ENCODE results near the gene SMYD3.
"Not testable (repeated sequence)": the region's sequence is repeated elsewhere in the genome, so short reads cannot be mapped to it uniquely, and the experiment has no call there.

The SMYD3 gene

DNA sequence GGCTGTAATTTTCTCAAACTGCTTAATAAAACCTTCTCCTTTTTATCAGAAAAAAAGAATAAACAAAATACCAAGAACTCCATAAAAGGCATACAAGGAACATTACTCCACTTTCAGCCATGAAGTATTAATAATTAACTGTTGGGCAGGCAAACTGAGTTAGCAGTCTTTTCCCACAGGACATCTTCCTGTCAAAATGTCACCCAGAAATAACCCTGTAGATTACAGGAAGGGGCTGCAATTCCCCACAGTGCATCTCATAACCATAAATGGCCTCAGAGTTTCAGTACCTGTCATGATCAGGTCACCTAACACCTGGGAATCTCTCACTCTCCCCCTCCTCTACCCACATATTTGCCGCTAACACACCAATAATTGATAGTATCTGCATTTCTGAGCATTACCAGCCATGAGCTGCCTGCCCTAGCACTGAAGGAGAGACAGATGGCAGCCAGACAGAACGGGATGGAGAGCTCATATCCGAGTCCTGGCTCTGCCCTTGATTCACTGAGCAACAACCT lies 475.0 kb downstream of the SMYD3 start:
- Histone ChIP-seq H3K36me3 (ENCODE audit: low read length) (no peaks in the 10 kb centered on the region), H3K4me3 (ENCODE audit: insufficient read depth, low read length, poor library complexity, severe bottlenecking) (no peak overlapping the region), H3K4me2 (ENCODE audit: low read depth, low read length, poor library complexity, severe bottlenecking) (no peak overlapping the region), H4K20me1 (ENCODE audit: low read depth, low read length) (no peaks in the 10 kb centered on the region), H2AFZ (ENCODE audit: low read depth, low read length, severe bottlenecking) (no peak overlapping the region), H3F3A (ENCODE audit: insufficient read depth) (no peaks in the 10 kb centered on the region), H3K27me3 (ENCODE audit: low read length) (no peaks in the 10 kb centered on the region), H3K9me3 (ENCODE audit: insufficient read depth, low read length) (no peaks in the 10 kb centered on the region), H3K9me2 (replicated peaks; ENCODE audit: insufficient read depth, low read length) (no peaks in the 10 kb centered on the region), H3K79me2 (ENCODE audit: insufficient read depth, low read length) (no peaks in the 10 kb centered on the region), H3K9ac (ENCODE audit: low read length) (no peak overlapping the region), H3K27ac (ENCODE audit: low read depth, low read length) (no peak overlapping the region)
- TF ChIP-seq EZH2phosphoT487 (conservative IDR thresholded peaks at IDR 0.05; ENCODE audit: low read length) = no peak
- TF ChIP-seq, protein P1, sequence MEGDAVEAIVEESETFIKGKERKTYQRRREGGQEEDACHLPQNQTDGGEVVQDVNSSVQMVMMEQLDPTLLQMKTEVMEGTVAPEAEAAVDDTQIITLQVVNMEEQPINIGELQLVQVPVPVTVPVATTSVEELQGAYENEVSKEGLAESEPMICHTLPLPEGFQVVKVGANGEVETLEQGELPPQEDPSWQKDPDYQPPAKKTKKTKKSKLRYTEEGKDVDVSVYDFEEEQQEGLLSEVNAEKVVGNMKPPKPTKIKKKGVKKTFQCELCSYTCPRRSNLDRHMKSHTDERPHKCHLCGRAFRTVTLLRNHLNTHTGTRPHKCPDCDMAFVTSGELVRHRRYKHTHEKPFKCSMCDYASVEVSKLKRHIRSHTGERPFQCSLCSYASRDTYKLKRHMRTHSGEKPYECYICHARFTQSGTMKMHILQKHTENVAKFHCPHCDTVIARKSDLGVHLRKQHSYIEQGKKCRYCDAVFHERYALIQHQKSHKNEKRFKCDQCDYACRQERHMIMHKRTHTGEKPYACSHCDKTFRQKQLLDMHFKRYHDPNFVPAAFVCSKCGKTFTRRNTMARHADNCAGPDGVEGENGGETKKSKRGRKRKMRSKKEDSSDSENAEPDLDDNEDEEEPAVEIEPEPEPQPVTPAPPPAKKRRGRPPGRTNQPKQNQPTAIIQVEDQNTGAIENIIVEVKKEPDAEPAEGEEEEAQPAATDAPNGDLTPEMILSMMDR (IDR thresholded peaks at IDR 0.05; ENCODE audit: insufficient read depth, low read length, poor library complexity, severe bottlenecking) = no peak

DNA sequence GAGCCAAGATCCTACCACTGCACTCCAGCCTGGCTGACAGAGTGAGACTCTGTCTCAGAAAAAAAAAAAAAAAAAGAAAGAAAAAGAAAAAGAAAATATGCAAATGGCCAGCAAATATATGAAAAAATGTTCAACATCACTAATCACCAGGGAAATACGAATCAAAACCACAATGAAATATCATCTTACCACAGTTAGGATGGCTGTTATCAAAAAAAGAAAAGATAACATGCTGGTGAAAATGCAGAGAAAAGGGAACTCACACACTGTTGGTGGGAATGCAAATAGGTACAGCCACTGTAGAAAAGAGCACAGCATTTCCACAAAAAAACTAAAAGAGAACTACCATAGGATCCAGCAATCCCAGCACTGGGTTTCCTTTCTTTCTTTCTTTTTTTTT lies 477.5 kb downstream of the SMYD3 start:
- H3K36me3 ChIP-seq (ENCODE audit: low read length) = no peaks in the 10 kb centered on the region
- H4K20me1 ChIP-seq (ENCODE audit: low read depth, low read length) = no peaks in the 10 kb centered on the region
- H3K79me2 ChIP-seq (ENCODE audit: insufficient read depth, low read length) = no peaks in the 10 kb centered on the region
- H3K4me2 ChIP-seq (ENCODE audit: low read depth, low read length, poor library complexity, severe bottlenecking) = no peak overlapping the region
- no peak for TF ChIP-seq EZH2phosphoT487 (conservative IDR thresholded peaks at IDR 0.05; ENCODE audit: low read length)
- TF ChIP-seq, protein P1 (IDR thresholded peaks at IDR 0.05; ENCODE audit: insufficient read depth, low read length, poor library complexity, severe bottlenecking) = no peak
- no peaks in the 10 kb centered on the region for H3K9me3 ChIP-seq (ENCODE audit: insufficient read depth, low read length)
- no peak overlapping the region for H2AFZ ChIP-seq (ENCODE audit: low read depth, low read length, severe bottlenecking)
- H3F3A ChIP-seq (ENCODE audit: insufficient read depth) = no peaks in the 10 kb centered on the region
- no peak overlapping the region for H3K4me3 ChIP-seq (ENCODE audit: insufficient read depth, low read length, poor library complexity, severe bottlenecking)
- H3K27me3 ChIP-seq (ENCODE audit: low read length) = no peaks in the 10 kb centered on the region
- no peaks in the 10 kb centered on the region for H3K9me2 ChIP-seq (replicated peaks; ENCODE audit: insufficient read depth, low read length)
- H3K9ac ChIP-seq (ENCODE audit: low read length) = no peak overlapping the region
- H3K27ac ChIP-seq (ENCODE audit: low read depth, low read length) = no peak overlapping the region

DNA sequence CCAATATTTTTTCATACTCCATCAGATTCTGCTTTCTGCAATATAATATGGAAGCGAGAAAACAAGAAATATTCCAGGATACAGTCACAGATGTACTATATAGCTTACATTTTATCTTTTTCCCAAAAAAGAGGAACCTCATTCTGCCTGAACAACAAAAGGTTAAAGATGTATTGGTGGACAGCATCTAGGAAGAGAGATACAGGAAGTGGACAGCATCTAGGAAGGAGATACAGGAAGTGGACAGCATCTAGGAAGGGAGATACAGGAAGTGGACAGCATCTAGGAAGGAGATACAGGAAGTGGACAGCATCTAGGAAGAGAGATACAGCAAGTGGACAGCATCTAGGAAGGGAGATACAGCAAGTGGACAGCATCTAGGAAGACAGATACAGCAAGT lies 483.0 kb downstream of the SMYD3 start:
- H3F3A ChIP-seq (ENCODE audit: insufficient read depth); H3K36me3 ChIP-seq (ENCODE audit: low read length); H3K4me3 ChIP-seq (ENCODE audit: insufficient read depth, low read length, poor library complexity, severe bottlenecking); H3K9ac ChIP-seq (ENCODE audit: low read length); H3K27me3 ChIP-seq (ENCODE audit: low read length); H3K27ac ChIP-seq (ENCODE audit: low read depth, low read length); H3K4me2 ChIP-seq (ENCODE audit: low read depth, low read length, poor library complexity, severe bottlenecking); H2AFZ ChIP-seq (ENCODE audit: low read depth, low read length, severe bottlenecking); H3K79me2 ChIP-seq (ENCODE audit: insufficient read depth, low read length); H3K9me2 ChIP-seq (replicated peaks; ENCODE audit: insufficient read depth, low read length); H3K9me3 ChIP-seq (ENCODE audit: insufficient read depth, low read length); H4K20me1 ChIP-seq (ENCODE audit: low read depth, low read length): not testable (repeated sequence)

DNA sequence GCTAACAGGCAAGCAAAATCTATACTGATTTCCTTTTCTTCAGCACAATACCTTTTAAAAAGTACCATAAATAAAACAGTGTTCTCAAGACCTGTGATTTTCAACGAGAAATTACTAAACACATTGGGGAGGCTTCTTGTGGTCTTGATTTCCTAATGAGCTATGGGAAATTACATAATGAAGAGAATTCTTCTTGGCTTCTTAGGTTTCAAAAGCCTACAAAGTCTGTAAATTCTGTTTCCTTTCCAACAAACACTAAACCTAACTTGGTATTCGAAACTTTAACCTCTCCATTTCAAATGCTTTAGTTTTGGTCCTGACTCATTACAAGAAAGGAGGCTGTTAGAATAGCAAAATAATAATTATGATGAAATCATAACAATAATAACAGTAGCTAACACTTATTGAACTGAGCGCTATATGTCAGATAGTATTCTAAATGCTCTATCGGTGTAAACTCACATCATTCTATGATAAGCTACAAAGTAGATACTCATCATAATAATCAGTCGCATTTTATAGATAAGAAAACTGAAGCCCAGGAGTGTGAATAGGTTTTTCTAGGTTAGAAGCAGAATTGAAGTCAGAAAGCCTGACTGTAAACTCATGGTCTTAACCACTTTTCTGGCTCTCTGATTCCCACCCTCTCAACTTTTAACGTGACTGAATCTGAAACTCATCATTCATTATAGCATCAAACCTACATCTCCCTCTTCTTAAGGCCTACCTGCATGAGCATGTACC lies 486.7 kb downstream of the SMYD3 start:
- no peak overlapping the region for H3K9ac ChIP-seq (ENCODE audit: low read length)
- no peaks in the 10 kb centered on the region for H3K9me2 ChIP-seq (replicated peaks; ENCODE audit: insufficient read depth, low read length)
- no peak overlapping the region for H3K4me3 ChIP-seq (ENCODE audit: insufficient read depth, low read length, poor library complexity, severe bottlenecking)
- no peaks in the 10 kb centered on the region for H3F3A ChIP-seq (ENCODE audit: insufficient read depth)
- no peaks in the 10 kb centered on the region for H3K9me3 ChIP-seq (ENCODE audit: insufficient read depth, low read length)
- no peak overlapping the region for H2AFZ ChIP-seq (ENCODE audit: low read depth, low read length, severe bottlenecking)
- no peaks in the 10 kb centered on the region for H3K36me3 ChIP-seq (ENCODE audit: low read length)
- H4K20me1 ChIP-seq (ENCODE audit: low read depth, low read length) = no peaks in the 10 kb centered on the region
- H3K27me3 ChIP-seq (ENCODE audit: low read length) = no peaks in the 10 kb centered on the region
- no peak for TF ChIP-seq EZH2phosphoT487 (conservative IDR thresholded peaks at IDR 0.05; ENCODE audit: low read length)
- TF ChIP-seq, protein P1 (IDR thresholded peaks at IDR 0.05; ENCODE audit: insufficient read depth, low read length, poor library complexity, severe bottlenecking) = no peak
- H3K4me2 ChIP-seq (ENCODE audit: low read depth, low read length, poor library complexity, severe bottlenecking) = no peak overlapping the region
- no peak overlapping the region for H3K27ac ChIP-seq (ENCODE audit: low read depth, low read length)
- H3K79me2 ChIP-seq (ENCODE audit: insufficient read depth, low read length) = no peaks in the 10 kb centered on the region
